Measurements from ENCODE around the gene PCDHGB4.
"Not testable (repeated sequence)": the region's sequence is repeated elsewhere in the genome, so short reads cannot be mapped to it uniquely, and the experiment has no call there.

Gene PCDHGB4

GRCh38 chr5:141387557-141388311 is at the start of gene PCDHGB4:
Gene PCDHGB4, plus strand, starts transcription at chr5:141387698. Its CDS starts 187 bp downstream, at chr5:141387885.
- not testable (repeated sequence) for DNase-seq

GRCh38 chr5:141338538-141339306 is 48.8 kb upstream of the PCDHGB4 start, which contains the start of gene PCDHGA2:
Gene PCDHGA2, plus strand, starts transcription at chr5:141338760.
- DNase-seq, result no peak

GRCh38 chr5:141340781-141341354 is 46.6 kb upstream of the PCDHGB4 start:
- DNase-seq, result not testable (repeated sequence)

GRCh38 chr5:141342773-141343172 is 44.7 kb upstream of the PCDHGB4 start:
- DNase-seq, result no peak

- DNase-seq, result no peak
Observed at GRCh38 chr5:141343242-141343952, 44.1 kb upstream of the PCDHGB4 start, which contains the start of gene PCDHGA3. Gene PCDHGA3, plus strand, starts transcription at chr5:141343829. Its CDS starts 205 bp downstream, at chr5:141344034.

GRCh38 chr5:141343953-141344463 is 43.5 kb upstream of the PCDHGB4 start:
- DNase-seq, result no peak

GRCh38 chr5:141345327-141345726 is 42.2 kb upstream of the PCDHGB4 start:
- no peak for DNase-seq

- not testable (repeated sequence) for DNase-seq
Observed at GRCh38 chr5:141346017-141346416, 41.5 kb upstream of the PCDHGB4 start.

- DNase-seq, result peak in 1 of 2 experiments; percentile 8
Observed at GRCh38 chr5:141349917-141350619, 37.4 kb upstream of the PCDHGB4 start, which contains the start of gene PCDHGB1. Gene PCDHGB1, plus strand, starts transcription at chr5:141350099. Its CDS starts 162 bp downstream, at chr5:141350261.

GRCh38 chr5:141351591-141351990 is 35.9 kb upstream of the PCDHGB4 start:
- DNase-seq, result no peak

- DNase-seq, result no peak
Observed at GRCh38 chr5:141354900-141355469, 32.5 kb upstream of the PCDHGB4 start, which contains the start of gene PCDHGA4. Gene PCDHGA4, plus strand, starts transcription at chr5:141355021. Its CDS starts 87 bp downstream, at chr5:141355108.

- DNase-seq, result no peak
Observed at GRCh38 chr5:141355641-141356040, 31.9 kb upstream of the PCDHGB4 start.

GRCh38 chr5:141356133-141356532 is 31.4 kb upstream of the PCDHGB4 start:
- no peak for DNase-seq

- DNase-seq, result no peak
Observed at GRCh38 chr5:141356950-141357349, 30.5 kb upstream of the PCDHGB4 start.

- DNase-seq, result no peak
Observed at GRCh38 chr5:141359790-141360426, 27.6 kb upstream of the PCDHGB4 start, which contains the start of gene PCDHGB2. Gene PCDHGB2, plus strand, starts transcription at chr5:141359994. Its CDS starts 142 bp downstream, at chr5:141360136.

- DNase-seq, result no peak
Observed at GRCh38 chr5:141360685-141361084, 26.8 kb upstream of the PCDHGB4 start.

- no peak for DNase-seq
Observed at GRCh38 chr5:141362719-141363118, 24.8 kb upstream of the PCDHGB4 start.

GRCh38 chr5:141363952-141364660 is 23.4 kb upstream of the PCDHGB4 start, which contains the start of gene PCDHGA5:
Gene PCDHGA5, plus strand, starts transcription at chr5:141364162. Its CDS starts 169 bp downstream, at chr5:141364331.
- no peak for DNase-seq

- DNase-seq, result no peak
Observed at GRCh38 chr5:141366016-141366896, 21.2 kb upstream of the PCDHGB4 start.
